Esophagus squamous epithelium (tissue), 4 donors: ENCODE data around the gene RALGAPB.

ENCODE experiments used
- CTCF ChIP-seq, 6 experiments: fragments of 450-650 bp in 4 of 6; fragments of 200-600 bp in 2 of 6; sonication (generic) in 2 of 6; IDR thresholded peaks; one replicate each; pipeline ENCODE4 v1.5.1; 2016 to 2019; ENCODE audit warnings: antibody characterized with exemption in 6 of 6, mild to moderate bottlenecking in 4 of 6, moderate library complexity in 4 of 6
- POLR2A ChIP-seq, 4 donors: fragments of 450-650 bp; IDR thresholded peaks; one replicate each; pipeline ENCODE4 v1.6.1; 2017; ENCODE audit warnings: antibody characterized with exemption in 4 of 4, mild to moderate bottlenecking in 4 of 4, moderate library complexity in 3 of 4

GRCh38 chr20:38479596-38479995 is 7.0 kb downstream of the RALGAPB start:
- TF ChIP-seq CTCF (IDR thresholded peaks at IDR 0.05): no peak
- TF ChIP-seq POLR2A (IDR thresholded peaks at IDR 0.05): no peak
